Gastrocnemius medialis (tissue), 4 donors: ENCODE results near the gene CFDP1. TPM values are rescaled to one million over a fixed set of nuclear protein-coding genes. Genes with fewer than 3 reads are reported as not detected.

ENCODE experiments used
- ATAC-seq, 2 donors: fragments of 150-250 bp; one replicate each; pipeline ENCODE4 v1.9.1; 2016
- DNase-seq, 2 donors: peaks; one replicate each; pipeline ENCODE4 v3.0.0-alpha.2; 2019
- H3K27ac ChIP-seq, 4 donors: fragments of 200-600 bp; sonication (generic); 1 replicate in 1 of 4; 2 replicates in 3 of 4; pipeline ENCODE4 v1.5.1; 2016 to 2018; ENCODE audit warnings: mild to moderate bottlenecking in 2 of 4, moderate library complexity in 1 of 4
- H3K27me3 ChIP-seq, 3 donors: fragments of 200-600 bp; sonication (generic) in 2 of 3; 1 replicate in 1 of 3; 2 replicates in 2 of 3; pipeline versions ENCODE4 v1.5.1 to v1.6.0; 2016 to 2019; ENCODE audit warnings: mild to moderate bottlenecking in 1 of 3, moderate library complexity in 1 of 3
- H3K36me3 ChIP-seq, 2 donors: fragments of 200-600 bp; sonication (generic) in 1 of 2; one replicate each; pipeline ENCODE4 v1.5.1; 2017 to 2018
- H3K4me1 ChIP-seq, 2 donors: fragments of 200-600 bp; sonication (generic) in 1 of 2; one replicate each; pipeline ENCODE4 v1.5.1; 2016 to 2017; ENCODE audit warnings: mild to moderate bottlenecking in 2 of 2
- H3K4me3 ChIP-seq, 4 donors: fragments of 200-600 bp; sonication (generic) in 3 of 4; 1 replicate in 1 of 4; 2 replicates in 3 of 4; pipeline ENCODE4 v1.5.1; 2016 to 2019; ENCODE audit warnings: mild to moderate bottlenecking in 2 of 4
- H3K9me3 ChIP-seq, 3 donors: fragments of 200-600 bp; sonication (generic) in 2 of 3; 1 replicate in 1 of 3; 2 replicates in 2 of 3; pipeline ENCODE4 v1.5.1; 2016 to 2019
- CTCF ChIP-seq, 5 experiments: fragments of 450-650 bp in 3 of 5; fragments of 200-600 bp in 2 of 5; sonication (generic) in 2 of 5; IDR thresholded peaks in 4 of 5; conservative IDR thresholded peaks in 1 of 5; 1 replicate in 4 of 5; 2 replicates in 1 of 5; pipeline ENCODE4 v1.5.1; 2016 to 2019; ENCODE audit warnings: antibody characterized with exemption in 5 of 5, mild to moderate bottlenecking in 3 of 5, moderate library complexity in 3 of 5
- POLR2A ChIP-seq, 2 donors: fragments of 450-650 bp; IDR thresholded peaks; one replicate each; pipeline ENCODE4 v1.6.1; 2017; ENCODE audit warnings: antibody characterized with exemption in 2 of 2, mild to moderate bottlenecking in 2 of 2, moderate library complexity in 2 of 2
- in situ Hi-C, 4 donors: fragments of 200-750 bp; cut with MboI; loops; one replicate each; pipeline versions ENCODE4 v1.15.0 to v1.8.0; 2017; ENCODE audit warnings: low sequenced_read_pairs in 4 of 4
- intact Hi-C: fragments of 100-400 bp; cut with DNase I; formaldehyde crosslinking; loops from one replicate; pipeline ENCODE4 v1.15.1; 2023; ENCODE audit warnings: low total_unique reads
- total RNA-seq, 4 donors: library from RNA; depleted of rRNA; stranded (reverse); fragments of >200 nt; gene quantifications; one replicate each; pipeline versions ENCODE4 v1.1.0 to v1.2.3, GENCODE V29; 2016

CFDP1 gene
- total RNA-seq, 4 donors from 2014 or later: 20.4 to 28.6 (median 24.2) TPM

- no peaks in the 10 kb centered on the region for H3K27me3 ChIP-seq
- no peaks in the 10 kb centered on the region for H3K36me3 ChIP-seq
- ATAC-seq: no peak
- no peak for TF ChIP-seq POLR2A (IDR thresholded peaks at IDR 0.05)
- TF ChIP-seq CTCF (IDR thresholded peaks at IDR 0.05 in 4 of 5, conservative IDR thresholded peaks at IDR 0.05 in 1 of 5): no peak
- H3K4me3 ChIP-seq: no peak overlapping the region
- peaks cover 16 to 24% of the 10 kb centered on the region in 2 donors for H3K4me1 ChIP-seq
- in situ Hi-C loops (loop anchor here in 1 of 4 donors (25.0 kb wide), 1 partner anchor 434 kb away; the partner anchor contains the start of genes WDR59 and ZNRF1), intact Hi-C loops (no loop called here)
- H3K27ac ChIP-seq: no peak overlapping the region
- H3K9me3 ChIP-seq: no peaks in the 10 kb centered on the region
- DNase-seq: no peak
These were observed 12.1 kb downstream of the CFDP1 start for GRCh38 chr16:75420987-75421819.

- ATAC-seq (no peak), DNase-seq (no peak)
- no peaks in the 10 kb centered on the region for H3K27me3 ChIP-seq
- no peak for TF ChIP-seq CTCF (IDR thresholded peaks at IDR 0.05 in 4 of 5, conservative IDR thresholded peaks at IDR 0.05 in 1 of 5)
- TF ChIP-seq POLR2A (IDR thresholded peaks at IDR 0.05): no peak
- H3K9me3 ChIP-seq: no peaks in the 10 kb centered on the region
- H3K4me1 ChIP-seq: peaks cover 13 to 24% of the 10 kb centered on the region in 2 donors
- intact Hi-C loops (no loop called here), in situ Hi-C loops (loop anchor here in 1 of 4 donors (25.0 kb wide), 1 partner anchor 430 kb away; the partner anchor contains the start of genes WDR59 and ZNRF1)
- no peak overlapping the region for H3K27ac ChIP-seq
- peaks cover 0 to 4% of the 10 kb centered on the region in 2 donors for H3K36me3 ChIP-seq
- H3K4me3 ChIP-seq: no peak overlapping the region
These were observed 16.3 kb downstream of the CFDP1 start for GRCh38 chr16:75416904-75417565.

DNA sequence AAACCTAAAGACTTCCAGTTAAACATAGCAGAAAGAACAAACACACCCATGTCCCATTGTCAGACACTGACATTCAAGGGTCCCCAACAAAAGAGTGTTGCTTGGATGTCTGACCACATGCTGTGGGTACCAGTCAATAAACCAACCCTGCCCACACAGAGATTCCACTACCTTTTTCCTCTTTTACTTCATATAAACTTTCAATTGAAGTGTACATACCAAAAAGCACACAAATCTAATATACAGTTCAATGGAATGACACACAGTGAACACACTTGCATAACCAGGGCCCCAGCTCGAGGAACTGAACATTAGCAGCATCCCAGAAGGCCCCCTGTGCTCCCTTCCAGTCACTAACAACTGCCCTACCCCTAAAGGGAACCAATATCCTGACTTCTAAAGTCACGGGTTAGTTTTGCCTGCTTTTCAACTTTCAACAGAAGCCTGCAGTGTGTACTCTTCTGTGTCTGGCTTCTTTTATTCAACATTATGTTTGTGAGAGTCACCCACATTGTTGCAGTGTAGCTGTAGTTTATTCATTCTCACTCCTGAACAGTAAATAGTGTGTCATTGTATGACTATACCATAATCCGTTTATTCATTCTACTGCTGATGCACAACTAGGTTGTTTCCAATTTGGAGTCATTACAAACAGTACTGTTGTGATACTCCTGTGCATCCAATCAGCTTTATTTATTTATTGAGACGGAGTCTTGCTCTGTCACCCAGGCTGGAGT is 18.0 kb downstream of the CFDP1 start:
- H3K4me1 ChIP-seq: peaks cover 13 to 17% of the 10 kb centered on the region in 2 donors
- H3K9me3 ChIP-seq: no peaks in the 10 kb centered on the region
- intact Hi-C loops: no loop called here
- DNase-seq: no peak
- no peaks in the 10 kb centered on the region for H3K27me3 ChIP-seq
- ATAC-seq: no peak
- H3K27ac ChIP-seq: no peak overlapping the region
- in situ Hi-C loops: loop anchor here in 1 of 4 donors (25.0 kb wide), 1 partner anchor 428 kb away; the partner anchor contains the start of genes WDR59 and ZNRF1
- no peak overlapping the region for H3K4me3 ChIP-seq
- no peak for TF ChIP-seq POLR2A (IDR thresholded peaks at IDR 0.05)
- TF ChIP-seq CTCF (IDR thresholded peaks at IDR 0.05 in 4 of 5, conservative IDR thresholded peaks at IDR 0.05 in 1 of 5): no peak
- H3K36me3 ChIP-seq: peaks cover 0 to 16% of the 10 kb centered on the region in 2 donors

DNA sequence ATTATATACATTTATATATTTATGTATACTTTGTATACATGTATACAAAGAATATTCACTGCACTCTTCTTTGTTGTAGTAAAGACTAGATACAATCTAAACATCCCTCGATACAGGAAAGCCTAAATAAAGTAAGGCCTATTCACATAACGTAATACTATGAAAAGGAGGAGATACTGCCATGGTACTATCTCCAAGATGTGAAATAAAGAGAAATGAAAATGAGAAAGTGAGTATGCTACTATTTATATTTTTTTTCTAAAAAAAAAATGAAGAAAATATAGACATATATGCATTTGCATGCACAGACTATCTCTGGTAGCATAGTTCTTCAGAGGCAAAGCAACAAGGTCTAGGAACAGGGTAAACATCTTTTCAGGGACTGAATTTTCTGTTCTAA is 19.4 kb downstream of the CFDP1 start:
- peaks cover 0 to 23% of the 10 kb centered on the region in 2 donors for H3K36me3 ChIP-seq
- peaks cover 5 to 8% of the 10 kb centered on the region in 2 donors for H3K4me1 ChIP-seq
- H3K27ac ChIP-seq: no peak overlapping the region
- in situ Hi-C loops (loop anchor here in 1 of 4 donors (25.0 kb wide), 1 partner anchor 427 kb away; the partner anchor contains the start of genes WDR59 and ZNRF1), intact Hi-C loops (no loop called here)
- no peaks in the 10 kb centered on the region for H3K27me3 ChIP-seq
- TF ChIP-seq CTCF (IDR thresholded peaks at IDR 0.05 in 4 of 5, conservative IDR thresholded peaks at IDR 0.05 in 1 of 5) (no peak), POLR2A (IDR thresholded peaks at IDR 0.05) (no peak)
- no peak overlapping the region for H3K4me3 ChIP-seq
- no peaks in the 10 kb centered on the region for H3K9me3 ChIP-seq
- DNase-seq (no peak), ATAC-seq (no peak)
